ENCODE measurements around the gene COLEC12.
"Not testable (repeated sequence)": the region's sequence is repeated elsewhere in the genome, so short reads cannot be mapped to it uniquely, and the experiment has no call there.

COLEC12 gene

GRCh38 chr18:313931-314330 is 186.6 kb downstream of the COLEC12 start:
- no peak for DNase-seq

DNA sequence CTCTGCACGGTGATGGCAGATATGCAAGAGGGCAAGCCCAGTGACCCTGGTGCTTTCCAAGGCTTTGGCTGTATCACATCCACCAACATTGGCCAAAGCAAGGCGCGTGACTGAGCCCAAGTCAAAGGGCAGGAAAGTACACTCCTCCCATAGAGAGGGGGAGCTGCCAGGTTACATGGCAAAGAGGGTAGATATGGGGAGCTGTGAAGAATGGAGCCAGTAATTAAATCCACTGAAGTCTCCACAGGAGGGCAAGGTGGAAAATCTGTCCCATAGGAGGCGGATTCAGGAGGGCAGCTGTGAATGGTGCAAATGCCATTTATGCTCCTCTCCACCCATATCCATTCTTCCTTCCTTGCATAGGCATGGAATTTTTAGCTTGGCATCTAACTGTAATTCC is 188.1 kb downstream of the COLEC12 start:
- DNase-seq, result no peak

DNA sequence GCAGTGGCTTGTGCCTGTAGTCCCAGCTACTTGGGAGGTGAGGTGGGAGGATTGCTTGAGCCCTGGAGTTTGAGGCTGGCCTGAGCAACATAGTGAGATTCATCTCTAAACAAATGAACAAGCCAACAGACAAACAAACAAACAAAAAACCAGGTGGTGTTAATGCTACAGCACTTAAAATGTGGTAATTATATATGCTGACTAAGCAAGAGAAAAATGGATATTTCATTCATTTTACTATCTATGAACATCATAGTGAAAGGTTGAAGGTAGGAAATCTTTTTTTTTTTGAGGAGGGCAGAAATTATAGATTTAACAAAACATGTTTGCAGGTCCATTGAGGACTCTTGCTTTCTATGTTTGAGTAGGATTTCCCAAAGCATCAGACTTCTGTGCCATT is 190.5 kb downstream of the COLEC12 start:
- DNase-seq, result no peak

DNA sequence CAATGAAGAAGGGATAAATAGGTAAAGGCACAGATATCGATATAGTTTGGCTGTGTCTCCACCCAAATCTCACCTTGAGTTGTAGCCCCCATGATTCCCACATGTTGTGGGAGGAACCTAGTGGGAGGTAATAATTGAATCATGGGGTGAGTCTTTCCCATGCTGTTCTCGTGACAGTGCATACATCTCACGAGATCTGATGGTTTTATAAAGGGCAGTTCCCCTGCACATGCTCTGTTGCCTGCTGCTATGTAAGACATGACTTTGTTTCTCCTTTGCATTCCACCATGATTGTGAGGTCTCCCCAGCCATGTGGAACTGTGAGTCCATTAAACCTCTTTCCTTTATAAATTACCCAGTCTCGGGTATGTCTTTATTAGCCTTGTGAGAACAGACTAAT is 192.4 kb downstream of the COLEC12 start:
- DNase-seq, result not testable (repeated sequence)

GRCh38 chr18:306608-307255 is 193.8 kb downstream of the COLEC12 start:
- DNase-seq, result no peak

GRCh38 chr18:305003-305501 is 195.4 kb downstream of the COLEC12 start:
- no peak for DNase-seq

GRCh38 chr18:303607-304006 is 196.9 kb downstream of the COLEC12 start:
- no peak for DNase-seq

DNA sequence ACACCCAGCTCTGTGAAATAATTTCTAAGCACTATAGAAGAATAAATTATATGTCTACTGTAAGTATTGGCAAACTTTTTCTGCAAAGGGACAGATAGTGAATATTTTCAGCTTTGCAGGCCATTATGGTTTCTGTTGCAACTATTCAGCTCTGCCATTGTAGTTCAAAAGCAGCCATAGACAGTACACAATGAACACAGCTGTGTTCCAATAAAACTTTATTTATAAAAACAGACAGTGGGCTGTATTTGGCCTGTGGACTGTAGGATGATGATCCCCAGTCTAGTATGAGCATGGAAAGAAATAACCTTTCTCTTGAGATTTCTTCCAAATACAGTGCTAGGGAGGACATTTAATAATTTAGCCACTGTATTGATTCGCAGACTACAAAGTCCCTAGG is 197.5 kb downstream of the COLEC12 start:
- DNase-seq, result no peak

GRCh38 chr18:302097-302496 is 198.4 kb downstream of the COLEC12 start:
- DNase-seq, result no peak

- no peak for DNase-seq
These were observed 202.6 kb downstream of the COLEC12 start for GRCh38 chr18:297936-298335.

- DNase-seq, result no peak
These were observed 204.6 kb downstream of the COLEC12 start for GRCh38 chr18:295756-296490.

- no peak for DNase-seq
These were observed 205.9 kb downstream of the COLEC12 start for GRCh38 chr18:294566-294965.

DNA sequence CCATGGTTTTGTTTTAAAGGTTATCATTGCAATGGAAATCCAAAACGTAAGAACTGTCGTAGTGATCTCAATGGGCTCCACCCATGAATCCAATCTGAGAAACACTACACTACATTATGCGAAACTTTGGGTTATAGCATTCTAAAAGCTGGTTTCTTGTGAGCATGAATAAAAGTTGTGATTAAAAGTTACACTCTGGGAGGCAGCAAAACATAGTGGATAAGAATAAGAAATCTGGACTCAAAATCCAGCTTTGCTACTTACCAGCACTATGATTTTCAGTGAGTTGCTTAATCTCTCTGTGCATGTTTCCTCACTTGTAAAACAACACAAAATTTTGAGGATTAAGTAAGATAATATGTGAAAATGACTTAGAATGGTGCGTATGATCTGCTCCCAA is 207.0 kb downstream of the COLEC12 start:
- DNase-seq, result no peak

- no peak for DNase-seq
These were observed 208.2 kb downstream of the COLEC12 start for GRCh38 chr18:292271-292670.

DNA sequence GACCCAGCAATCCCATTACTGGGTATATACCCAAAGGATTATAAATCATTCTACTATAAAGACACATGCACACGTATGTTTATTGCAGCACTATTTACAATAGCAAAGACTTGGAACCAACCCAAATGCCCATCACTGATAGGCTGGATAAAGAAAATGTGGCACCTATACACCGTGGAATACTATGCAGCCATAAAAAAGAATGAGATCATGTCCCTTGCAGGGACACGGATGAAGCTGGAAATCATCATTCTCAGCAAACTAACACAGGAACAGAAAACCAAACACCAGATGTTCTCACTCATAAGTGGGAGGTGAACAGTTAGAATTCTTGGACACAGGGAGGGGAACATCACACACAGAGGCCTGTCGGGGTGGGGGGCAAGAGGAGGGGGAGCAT is 210.5 kb downstream of the COLEC12 start:
- not testable (repeated sequence) for DNase-seq

DNA sequence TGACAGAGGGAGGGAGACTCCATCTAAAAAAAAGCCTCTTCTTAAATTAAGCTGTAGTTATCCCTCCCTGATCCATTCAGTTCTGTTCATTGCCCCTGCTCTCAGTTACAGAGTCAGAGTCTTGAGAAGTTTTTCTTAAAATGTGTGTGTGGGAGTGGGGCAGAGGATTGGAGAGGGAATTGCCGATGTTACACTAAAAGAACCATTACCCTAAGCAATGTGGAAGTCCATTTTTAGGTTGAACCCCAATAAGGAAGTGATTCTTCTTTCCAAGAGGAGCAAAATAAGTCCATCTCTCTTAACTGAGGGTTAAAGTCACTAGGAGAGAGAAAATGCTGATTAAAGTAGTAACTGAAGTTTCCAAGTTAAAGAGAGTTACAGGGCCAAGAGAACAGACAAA is 211.5 kb downstream of the COLEC12 start:
- no peak for DNase-seq

- DNase-seq, result no peak
These were observed 213.8 kb downstream of the COLEC12 start for GRCh38 chr18:286515-287310.

- DNase-seq, result no peak
These were observed 214.7 kb downstream of the COLEC12 start for GRCh38 chr18:285817-286216.

DNA sequence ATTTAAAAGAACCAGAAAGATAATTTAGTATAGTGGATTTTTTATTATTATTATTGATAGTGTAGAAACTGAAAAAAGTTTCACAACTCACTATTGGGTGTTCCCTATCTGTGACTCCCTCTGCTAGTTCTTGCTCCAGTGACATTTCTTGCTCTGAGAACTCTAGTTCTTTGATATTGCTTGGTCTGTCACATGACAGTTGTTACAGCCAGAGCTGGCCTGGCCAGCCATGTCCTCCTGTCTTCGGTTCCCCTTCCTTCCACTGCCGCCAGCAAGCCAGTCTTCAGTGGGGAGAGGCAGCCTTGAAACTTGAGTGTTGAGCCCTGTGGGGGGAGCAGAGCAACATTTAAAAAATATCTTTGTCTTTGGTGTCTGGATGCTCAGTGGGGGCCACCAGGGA is 225.0 kb downstream of the COLEC12 start:
- DNase-seq, result no peak

GRCh38 chr18:274313-274712 is 226.2 kb downstream of the COLEC12 start:
- DNase-seq, result no peak

DNA sequence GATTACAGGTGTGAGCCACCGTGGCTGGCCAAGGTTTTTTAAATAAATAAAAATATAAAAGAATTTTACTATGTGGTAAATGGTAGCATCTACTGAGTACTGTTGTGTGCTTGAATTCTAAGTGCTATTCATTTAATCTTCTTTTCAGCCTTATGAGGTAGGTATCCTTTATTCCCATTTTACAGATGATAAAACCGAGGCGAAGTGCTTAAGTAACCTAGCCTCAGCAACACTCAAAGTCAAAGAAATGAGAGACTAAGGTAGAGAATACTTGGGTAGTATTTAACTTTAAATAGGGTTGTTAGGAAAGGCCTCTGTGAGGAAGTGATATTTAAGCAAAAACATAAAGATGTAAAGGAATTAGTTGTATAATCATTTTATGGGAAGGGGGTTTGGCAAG is 227.0 kb downstream of the COLEC12 start:
- no peak for DNase-seq

DNA sequence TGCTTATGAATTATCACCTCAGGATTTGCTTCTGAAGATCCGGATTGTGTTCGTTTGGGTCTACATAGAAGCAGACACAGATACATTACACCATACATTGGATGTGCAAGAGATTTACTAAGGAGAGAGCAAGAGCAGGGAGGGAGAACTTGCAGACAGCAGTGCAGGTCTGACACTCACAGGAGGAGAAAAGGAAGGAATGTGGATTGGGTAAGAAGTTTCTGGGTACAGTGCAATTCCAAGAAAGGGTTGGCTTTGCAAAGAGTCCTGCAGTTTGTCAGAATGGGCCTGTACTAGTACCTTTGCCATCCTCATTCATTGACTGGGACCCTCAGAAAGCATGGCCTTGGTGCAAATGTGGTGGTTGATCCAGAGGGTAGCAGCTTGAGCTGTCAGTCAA is 227.9 kb downstream of the COLEC12 start:
- no peak for DNase-seq

DNA sequence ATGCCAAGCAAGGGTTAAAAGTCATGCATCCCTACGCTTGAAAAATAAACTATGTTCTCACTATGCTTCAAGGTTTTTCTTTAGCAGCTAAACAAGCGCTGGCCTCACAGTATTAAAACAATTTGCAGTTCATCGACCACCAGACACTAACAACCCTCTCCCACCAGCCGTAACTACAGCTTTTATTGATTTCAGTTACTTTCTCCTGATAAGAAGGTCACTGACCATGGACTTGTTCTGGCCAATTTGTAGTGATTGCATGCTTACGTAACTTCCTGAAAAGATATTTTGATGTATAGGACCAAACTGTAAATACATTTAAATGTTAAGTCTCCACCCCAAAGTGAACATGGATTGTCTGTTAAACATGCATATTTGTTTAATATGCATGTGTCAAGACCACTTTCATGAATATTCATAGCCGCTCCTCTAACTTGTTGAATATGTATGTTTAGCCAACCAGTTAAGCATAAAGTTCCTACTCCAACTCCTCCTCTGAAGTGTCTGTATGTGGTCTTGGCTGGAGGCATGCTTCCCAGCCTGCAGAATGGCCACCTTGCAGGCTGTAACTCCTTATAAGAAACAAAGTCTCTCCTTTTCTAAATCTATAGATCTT is 230.9 kb downstream of the COLEC12 start:
- DNase-seq, result no peak

All from activated CD8-positive, alpha-beta memory T cell treated with anti-CD3 and anti-CD28 coated beads, Interleukin-2, amount 50 U/mL, for 4 hours (primary cell).